Upper lobe of left lung (tissue), 4 donors: Measurements from ENCODE around the gene SPTB.

ENCODE experiments used
- CTCF ChIP-seq, 6 experiments: fragments of 450-650 bp in 4 of 6; fragments of 200-600 bp in 2 of 6; sonication (generic) in 2 of 6; IDR thresholded peaks; one replicate each; pipeline ENCODE4 v1.5.1; 2016 to 2019; ENCODE audit warnings: antibody characterized with exemption in 6 of 6
- EP300 ChIP-seq, 4 donors: sonication (generic); formaldehyde crosslinking; IDR thresholded peaks; one replicate each; pipeline ENCODE4 v1.5.1; 2017; ENCODE audit warnings: antibody characterized with exemption in 4 of 4, control low read depth in 2 of 4
- POLR2A ChIP-seq, 4 donors: fragments of 450-650 bp; IDR thresholded peaks; one replicate each; pipeline ENCODE4 v1.5.1; 2016 to 2017; ENCODE audit warnings: antibody characterized with exemption in 4 of 4, mild to moderate bottlenecking in 2 of 4
- POLR2AphosphoS5 ChIP-seq, 2 donors: sonication (generic); formaldehyde crosslinking; IDR thresholded peaks; one replicate each; pipeline ENCODE4 v1.5.1; 2017; ENCODE audit warnings: antibody characterized with exemption in 2 of 2

DNA sequence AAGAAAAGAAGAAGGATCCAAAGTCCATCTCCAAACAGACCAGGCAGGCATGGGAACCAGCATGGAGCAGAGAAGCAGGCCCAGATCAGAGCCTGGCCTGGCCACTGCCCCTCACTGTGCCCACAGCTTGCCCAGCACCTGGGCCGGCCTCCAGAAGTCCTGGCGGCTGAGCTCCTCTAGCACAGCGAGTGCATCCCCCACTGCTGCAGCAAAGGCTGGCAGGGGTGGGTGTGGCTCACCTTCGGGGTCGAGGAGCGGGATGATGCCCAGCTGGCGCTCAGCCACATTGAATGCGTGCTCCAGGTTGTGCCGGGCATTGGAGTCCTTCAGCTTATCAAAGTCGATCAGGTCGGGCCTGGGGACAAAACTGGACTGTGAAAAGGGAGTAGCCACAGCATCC lies 78.7 kb downstream of the SPTB start:
- TF ChIP-seq CTCF (IDR thresholded peaks at IDR 0.05) (no peak), POLR2A (IDR thresholded peaks at IDR 0.05) (no peak), POLR2AphosphoS5 (IDR thresholded peaks at IDR 0.05) (no peak), EP300 (IDR thresholded peaks at IDR 0.05) (no peak)
